Stomach (tissue), 9 donors: ENCODE data around the gene ARHGEF3. TPM values are rescaled to one million over a fixed set of nuclear protein-coding genes. Genes with fewer than 3 reads are reported as not detected.
"Not testable (repeated sequence)": the region's sequence is repeated elsewhere in the genome, so short reads cannot be mapped to it uniquely, and the experiment has no call there.

Source experiments
- DNase-seq, 2 donors: peaks; one replicate each; pipeline versions ENCODE4 v3.0.0 to v3.0.0-alpha.2; 2013 to 2019
- H3K27ac ChIP-seq, 5 donors: fragments of 200-600 bp in 4 of 5; sonication (generic) in 4 of 5; one replicate each; pipeline ENCODE4 v1.5.1; 2013 to 2019; ENCODE audit warnings: mild to moderate bottlenecking in 1 of 5, moderate library complexity in 1 of 5
- H3K27me3 ChIP-seq, 3 donors: fragments of 200-600 bp; sonication (generic); one replicate each; pipeline ENCODE4 v1.5.1; 2017 to 2019; ENCODE audit warnings: mixed run types in 1 of 3
- H3K36me3 ChIP-seq, 4 donors: fragments of 200-600 bp; sonication (generic); 1 replicate in 3 of 4; 2 replicates in 1 of 4; pipeline ENCODE4 v1.5.1; 2016 to 2019
- H3K4me1 ChIP-seq, 4 donors: fragments of 200-600 bp; sonication (generic); one replicate each; pipeline ENCODE4 v1.5.1; 2016 to 2019
- H3K4me3 ChIP-seq, 4 donors: fragments of 200-600 bp; sonication (generic) in 3 of 4; one replicate each; pipeline ENCODE4 v1.5.1; 2016 to 2019; ENCODE audit warnings: mild to moderate bottlenecking in 1 of 4
- H3K9me3 ChIP-seq, 4 donors: fragments of 200-600 bp; sonication (generic); one replicate each; pipeline ENCODE4 v1.5.1; 2016 to 2019
- EP300 ChIP-seq: sonication (generic); formaldehyde crosslinking; IDR thresholded peaks from one replicate; pipeline ENCODE4 v1.6.1; 2017; ENCODE audit warnings: antibody characterized with exemption
- POLR2A ChIP-seq, 4 donors: fragments of 450-650 bp; IDR thresholded peaks; one replicate each; pipeline ENCODE4 v1.6.1; 2016; ENCODE audit warnings: antibody characterized with exemption in 4 of 4, control low read depth in 2 of 4, mild to moderate bottlenecking in 1 of 4, moderate library complexity in 1 of 4
- POLR2AphosphoS5 ChIP-seq, 3 donors: sonication (generic); formaldehyde crosslinking; IDR thresholded peaks; one replicate each; pipeline ENCODE4 v1.6.1; 2016; ENCODE audit warnings: antibody characterized with exemption in 3 of 3
- WGBS, 5 donors: extraction: QIAGEN DNeasy Blood & Tissue Kit in 3 of 5; methylation state at CpG; one replicate each; pipeline versions ENCODE4 v1.1.5 to v1.1.7; 2013 to 2018; 5-methylcytosine and 5-hydroxymethylcytosine counted together
- intact Hi-C: fragments of 100-400 bp; cut with DNase I; formaldehyde crosslinking; loops from one replicate; pipeline ENCODE4 v1.15.1; 2023; ENCODE audit warnings: low total_unique reads
- polyA plus RNA-seq, 3 donors: library from polyadenylated mRNA; stranded (reverse); fragments of 200-250 nt; gene quantifications; one replicate each; pipeline ENCODE4 v1.2.3, GENCODE V29; 2013
- total RNA-seq, 5 donors: library from RNA; depleted of rRNA; stranded (reverse); fragments of >200 nt; gene quantifications; one replicate each; pipeline versions ENCODE4 v1.1.0 to v1.2.3, GENCODE V29; 2014 to 2016
- TF ChIP-seq, protein P1 (sequence below), 7 experiments: fragments of 450-650 bp in 4 of 7; fragments of 200-600 bp in 3 of 7; sonication (generic) in 3 of 7; IDR thresholded peaks; one replicate each; pipeline ENCODE4 v1.5.1; 2016 to 2019; ENCODE audit warnings: antibody characterized with exemption in 7 of 7, control low read depth in 2 of 7, mild to moderate bottlenecking in 1 of 7
- donor health status: healthy with polysubstance abuse.
- donor health status: Bipolar disorder and iron deficiency.
- donor health status: healthy.

Gene ARHGEF3
- total and polyA plus RNA-seq, 8 donors = 6.2 to 23.8 (median 14.2) TPM

DNA sequence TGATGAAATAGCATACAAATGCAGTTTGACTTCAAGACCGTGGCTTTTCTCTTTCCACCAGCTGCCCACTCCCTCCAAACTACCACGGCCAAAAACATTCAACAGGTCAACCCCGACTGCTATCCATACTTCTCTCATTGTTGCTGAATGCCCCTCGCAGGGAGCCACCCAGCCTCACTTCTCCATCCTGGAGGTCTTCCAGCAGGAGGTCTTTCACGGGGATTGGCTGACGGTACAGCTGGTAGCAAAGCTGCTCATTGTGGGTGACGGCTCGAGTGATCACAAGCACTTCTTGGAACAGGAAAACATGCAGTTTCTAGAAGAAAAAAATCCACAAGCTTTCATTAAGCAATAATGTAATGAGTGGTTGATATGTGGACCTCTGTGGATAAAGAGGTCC lies 69.6 kb downstream of the ARHGEF3 start:
- intact Hi-C loops = no loop called here
- WGBS, 5 donors = 89 to 94% (median 89%) methylated on average over 8 of the region's 8 CpGs
- Histone ChIP-seq H3K27me3 (no peaks in the 10 kb centered on the region), H3K9me3 (no peaks in the 10 kb centered on the region), H3K4me3 (no peak overlapping the region), H3K27ac (no peak overlapping the region), H3K36me3 (peaks cover 35 to 82% (median 72%) of the 10 kb centered on the region in 4 donors), H3K4me1 (no peaks in the 10 kb centered on the region)
- TF ChIP-seq EP300 = no peak
- no peak for TF ChIP-seq POLR2AphosphoS5 (IDR thresholded peaks at IDR 0.05)
- no peak for TF ChIP-seq POLR2A (IDR thresholded peaks at IDR 0.05)
- TF ChIP-seq, protein P1, sequence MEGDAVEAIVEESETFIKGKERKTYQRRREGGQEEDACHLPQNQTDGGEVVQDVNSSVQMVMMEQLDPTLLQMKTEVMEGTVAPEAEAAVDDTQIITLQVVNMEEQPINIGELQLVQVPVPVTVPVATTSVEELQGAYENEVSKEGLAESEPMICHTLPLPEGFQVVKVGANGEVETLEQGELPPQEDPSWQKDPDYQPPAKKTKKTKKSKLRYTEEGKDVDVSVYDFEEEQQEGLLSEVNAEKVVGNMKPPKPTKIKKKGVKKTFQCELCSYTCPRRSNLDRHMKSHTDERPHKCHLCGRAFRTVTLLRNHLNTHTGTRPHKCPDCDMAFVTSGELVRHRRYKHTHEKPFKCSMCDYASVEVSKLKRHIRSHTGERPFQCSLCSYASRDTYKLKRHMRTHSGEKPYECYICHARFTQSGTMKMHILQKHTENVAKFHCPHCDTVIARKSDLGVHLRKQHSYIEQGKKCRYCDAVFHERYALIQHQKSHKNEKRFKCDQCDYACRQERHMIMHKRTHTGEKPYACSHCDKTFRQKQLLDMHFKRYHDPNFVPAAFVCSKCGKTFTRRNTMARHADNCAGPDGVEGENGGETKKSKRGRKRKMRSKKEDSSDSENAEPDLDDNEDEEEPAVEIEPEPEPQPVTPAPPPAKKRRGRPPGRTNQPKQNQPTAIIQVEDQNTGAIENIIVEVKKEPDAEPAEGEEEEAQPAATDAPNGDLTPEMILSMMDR (IDR thresholded peaks at IDR 0.05) = no peak
- DNase-seq = no peak

DNA sequence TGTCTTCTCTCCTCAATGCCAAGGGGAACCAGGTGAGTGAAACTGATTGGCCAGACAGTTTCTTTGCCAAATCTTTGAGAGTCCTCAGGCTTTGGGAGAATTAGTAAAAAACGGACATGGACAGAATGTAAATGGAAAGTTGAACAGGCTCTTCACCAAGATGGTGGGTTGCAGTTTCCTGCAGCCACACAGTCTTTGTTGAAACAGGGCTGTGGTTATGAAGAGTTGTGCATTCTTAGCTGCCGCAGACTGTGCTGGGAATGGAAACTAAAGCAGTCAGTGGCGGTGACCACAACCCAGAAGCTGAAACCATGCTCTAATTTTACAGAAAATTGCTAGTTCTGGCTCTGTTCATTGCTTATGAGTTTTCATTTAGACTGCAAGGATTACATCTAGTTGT lies 76.6 kb downstream of the ARHGEF3 start:
- Histone ChIP-seq H3K9me3 (no peaks in the 10 kb centered on the region), H3K4me1 (peaks cover 0 to 9% (median 0%) of the 10 kb centered on the region in 4 donors), H3K27me3 (no peaks in the 10 kb centered on the region), H3K27ac (peak overlapping the region in 1 of 5 donors; percentile 46), H3K4me3 (no peak overlapping the region), H3K36me3 (peaks cover 18 to 65% (median 54%) of the 10 kb centered on the region in 4 donors)
- peak in 1 of 2 donors; percentile 53 for DNase-seq
- TF ChIP-seq POLR2AphosphoS5 (IDR thresholded peaks at IDR 0.05) (no peak), POLR2A (IDR thresholded peaks at IDR 0.05) (no peak), EP300 (no peak)
- TF ChIP-seq, protein P1 (IDR thresholded peaks at IDR 0.05) = no peak
- intact Hi-C loops = no loop called here
- 70 to 81% (median 72%) methylated on average over 3 of the region's 3 CpGs for WGBS, 5 donors

DNA sequence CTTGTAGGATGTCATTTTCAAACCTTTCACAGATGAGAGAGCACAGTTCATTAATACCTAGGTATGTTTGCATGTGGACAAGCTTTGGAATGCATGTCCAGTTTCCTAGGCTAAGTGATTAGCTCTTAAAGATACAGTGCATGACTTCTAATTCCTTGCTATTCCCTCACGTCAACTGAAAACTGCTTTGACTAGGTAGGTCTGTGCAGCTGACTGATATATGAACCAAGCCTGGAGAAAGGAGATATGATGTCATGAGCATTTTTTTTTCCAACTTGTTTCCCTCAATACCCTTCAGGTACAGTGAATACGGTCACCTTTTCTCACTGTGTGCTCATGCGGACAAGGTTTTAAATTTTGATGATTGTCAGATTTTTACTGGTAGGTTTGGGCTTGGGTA lies 77.1 kb downstream of the ARHGEF3 start:
- 57 to 74% (median 64%) methylated on average over 3 of the region's 3 CpGs for WGBS, 5 donors
- Histone ChIP-seq H3K27ac (peak overlapping the region in 2 of 5 donors; percentile 18 to 46), H3K4me3 (no peak overlapping the region), H3K9me3 (no peaks in the 10 kb centered on the region), H3K4me1 (peaks cover 0 to 9% (median 0%) of the 10 kb centered on the region in 4 donors), H3K36me3 (peaks cover 16 to 60% (median 51%) of the 10 kb centered on the region in 4 donors), H3K27me3 (no peaks in the 10 kb centered on the region)
- intact Hi-C loops = no loop called here
- TF ChIP-seq, protein P1 (IDR thresholded peaks at IDR 0.05) = no peak
- no peak for TF ChIP-seq POLR2AphosphoS5 (IDR thresholded peaks at IDR 0.05)
- no peak for TF ChIP-seq POLR2A (IDR thresholded peaks at IDR 0.05)
- TF ChIP-seq EP300 = no peak
- peak in 1 of 2 donors; percentile 46 for DNase-seq

DNA sequence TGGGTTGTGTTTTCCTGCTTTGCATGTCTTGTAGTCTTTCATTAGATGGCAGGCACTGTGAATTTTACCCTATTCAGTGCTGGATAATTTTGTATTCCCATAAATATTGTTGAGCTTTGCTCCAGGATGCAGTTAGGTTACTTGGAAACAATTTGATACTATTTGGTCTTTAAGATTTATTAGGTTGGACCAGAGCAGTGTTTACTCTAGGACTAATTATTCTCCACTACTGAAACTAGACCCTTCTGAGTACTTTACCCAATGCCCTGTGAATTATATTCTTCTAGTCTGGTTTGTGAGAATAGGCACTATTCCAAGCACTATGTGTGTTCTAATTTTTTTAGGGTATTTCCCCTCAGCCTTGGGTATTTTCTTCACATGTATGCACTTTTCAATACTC lies 80.9 kb downstream of the ARHGEF3 start:
- no peaks in the 10 kb centered on the region for H3K27me3 ChIP-seq
- peaks cover 0 to 9% (median 0%) of the 10 kb centered on the region in 4 donors for H3K4me1 ChIP-seq
- intact Hi-C loops = no loop called here
- TF ChIP-seq POLR2AphosphoS5 (IDR thresholded peaks at IDR 0.05) (no peak), EP300 (no peak), POLR2A (IDR thresholded peaks at IDR 0.05) (no peak)
- TF ChIP-seq, protein P1 (IDR thresholded peaks at IDR 0.05) = no peak
- H3K27ac ChIP-seq = no peak overlapping the region
- peaks cover 0 to 6% (median 0%) of the 10 kb centered on the region in 4 donors for H3K9me3 ChIP-seq
- DNase-seq = no peak
- no peak overlapping the region for H3K4me3 ChIP-seq
- peaks cover 0 to 23% (median 13%) of the 10 kb centered on the region in 4 donors for H3K36me3 ChIP-seq

DNA sequence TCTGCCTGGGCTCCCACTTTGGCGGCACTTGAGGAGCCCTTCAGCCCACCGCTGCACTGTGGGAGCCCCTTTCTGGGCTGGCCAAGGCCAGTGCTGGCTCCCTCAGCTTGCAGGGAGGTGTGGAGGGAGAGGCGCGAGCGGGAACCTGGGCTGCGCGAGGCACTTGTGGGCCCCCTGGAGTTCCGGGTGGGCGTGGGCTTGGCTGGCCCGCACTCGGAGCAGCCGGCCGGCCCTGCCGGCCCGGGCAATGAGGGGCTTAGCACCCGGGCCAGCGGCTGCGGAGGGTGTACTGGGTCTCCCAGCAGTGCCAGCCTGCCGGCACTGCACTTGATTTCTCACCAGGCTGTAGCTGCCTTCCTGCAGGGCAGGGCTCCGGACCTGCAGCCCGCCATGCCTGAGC lies 82.9 kb downstream of the ARHGEF3 start:
- DNase-seq, H3K27ac ChIP-seq, H3K4me3 ChIP-seq, H3K4me1 ChIP-seq, H3K27me3 ChIP-seq, H3K36me3 ChIP-seq, intact Hi-C loops: not testable (repeated sequence)
- 92 to 98% (median 94%) methylated on average over 4 to 21 of the region's 21 CpGs for WGBS, 5 donors
- peaks cover 0 to 16% (median 0%) of the 10 kb centered on the region in 4 donors for H3K9me3 ChIP-seq
